K562 (cell line): Measurements from ENCODE around the gene ZNF213. TPM values are rescaled to one million over a fixed set of nuclear protein-coding genes. Genes with fewer than 3 reads are reported as not detected.

Experiments
- ATAC-seq: fragments of 200-7000 bp; cut with Tn5 transposase; 3 replicates; pipeline ENCODE4 v1.9.1; 2020; ENCODE audit warnings: moderate library complexity
- BruUV-seq: library from RNA; stranded (reverse); fragments of 400-500 nt; replicated peaks from 2 replicates; lab custom pipeline; 2021; lab: Mats Ljungman, UMichigan
- CTCF ChIA-PET: fragments of 300-600 bp; formaldehyde crosslinking; extraction: SDS; loops from one replicate; lab custom pipeline; 2021; ENCODE audit warnings: low intra/inter-chr PET ratio; lab: Yijun Ruan, JAX
- POLR2A ChIA-PET: fragments of 300-600, 350-650 bp; sonication (Branson Sonifier 250); formaldehyde crosslinking; extraction: SDS; loops from one replicate; lab custom pipeline; 2021; ENCODE audit warnings: antibody characterized with exemption, inconsistent platforms; lab: Yijun Ruan, JAX
- DNase-seq, 4 experiments: peaks; one replicate each; pipeline versions ENCODE4 v3.0.0 to v3.0.0-alpha.2; 2011 to 2018; ENCODE audit warnings: low spot score in 3 of 4, mixed read lengths in 3 of 4; ENCODE audit errors: extremely low read depth in 1 of 4
- FAIRE-seq: peaks from 2 replicates; lab custom pipeline; 2011; peaks lifted over from hg19 to GRCh38; lab: Jason Lieb, UNC
- H2AFZ ChIP-seq: 2 replicates; pipeline ENCODE4 v1.6.0; 2011; ENCODE audit warnings: low read depth, low read length, control low read depth, inconsistent platforms
- H3K27ac ChIP-seq: fragments of 200-600 bp; 3 replicates; pipeline ENCODE4 v1.8.0; 2011; ENCODE audit warnings: low read depth, mild to moderate bottlenecking, control low read depth, inconsistent platforms, low read length, moderate library complexity, mixed read lengths; ENCODE audit errors: extremely low read depth
- H3K27me3 ChIP-seq, 2 experiments: fragments of 300-600 bp in 1 of 2; 2 replicates in 1 of 2; 3 replicates in 1 of 2; pipeline versions ENCODE4 v1.6.0 to v1.8.0; 2011; ENCODE audit warnings: inconsistent platforms in 2 of 2, low read length in 2 of 2, mild to moderate bottlenecking in 1 of 2, mixed read lengths in 1 of 2, moderate library complexity in 1 of 2; ENCODE audit not compliant: control insufficient read depth in 2 of 2, insufficient read depth in 2 of 2
- H3K36me3 ChIP-seq: fragments of 300-600 bp; 3 replicates; pipeline ENCODE4 v1.8.0; 2011; ENCODE audit warnings: mild to moderate bottlenecking, low read length, inconsistent platforms; ENCODE audit not compliant: control insufficient read depth, insufficient read depth
- H3K4me1 ChIP-seq, 2 experiments: fragments of 200-600 bp in 1 of 2; replicated peaks in 1 of 2; 2 replicates in 1 of 2; 3 replicates in 1 of 2; pipeline versions ENCODE4 v1.5.1 to v1.8.0; 2011; ENCODE audit warnings: inconsistent platforms in 2 of 2, low read length in 2 of 2, mild to moderate bottlenecking in 1 of 2, mixed read lengths in 1 of 2, moderate library complexity in 1 of 2; ENCODE audit not compliant: control insufficient read depth in 2 of 2, insufficient read depth in 2 of 2
- H3K4me2 ChIP-seq: 2 replicates; pipeline ENCODE4 v1.6.1; 2011; ENCODE audit warnings: low read length, control low read depth, inconsistent platforms, mixed read lengths; ENCODE audit not compliant: insufficient read depth
- H3K4me3 ChIP-seq: fragments of 200-600 bp; sonication (generic), shearing (Covaris generic); 2 replicates; pipeline ENCODE4 v1.5.1; 2016; ENCODE audit warnings: control low read depth, inconsistent platforms
- H3K79me2 ChIP-seq: fragments of 200-600 bp; 3 replicates; pipeline ENCODE4 v1.8.0; 2011; ENCODE audit warnings: low read length, inconsistent platforms; ENCODE audit not compliant: control insufficient read depth, insufficient read depth
- H3K9ac ChIP-seq, 2 experiments: 2 replicates each; pipeline versions ENCODE4 v1.6.0 to v1.6.1; 2011; ENCODE audit warnings: low read depth in 2 of 2, low read length in 2 of 2, control low read depth in 1 of 2, inconsistent platforms in 1 of 2, mild to moderate bottlenecking in 1 of 2, mixed read lengths in 1 of 2; ENCODE audit not compliant: insufficient read depth in 1 of 2
- H3K9me1 ChIP-seq: one replicate; pipeline ENCODE4 v1.6.0; 2011; ENCODE audit warnings: inconsistent platforms, mild to moderate bottlenecking, low read length, moderate library complexity; ENCODE audit not compliant: control insufficient read depth, insufficient read depth
- H3K9me3 ChIP-seq: replicated peaks from 2 replicates; pipeline ENCODE4 v1.5.1; 2011; ENCODE audit warnings: low read depth, low read length, inconsistent platforms; ENCODE audit not compliant: control insufficient read depth, insufficient read depth
- H4K20me1 ChIP-seq: replicated peaks from 2 replicates; pipeline ENCODE4 v1.6.1; 2011; ENCODE audit warnings: low read length, inconsistent platforms, mixed read lengths; ENCODE audit not compliant: control insufficient read depth, insufficient read depth
- CHD2 ChIP-seq: IDR thresholded peaks from 2 replicates; pipeline ENCODE4 v1.6.1; 2011; ENCODE audit warnings: low read depth, low read length
- POLR2G ChIP-seq: fragments of 200-400 bp; formaldehyde crosslinking; IDR thresholded peaks from 2 replicates; pipeline ENCODE4 v1.6.1; 2017; ENCODE audit warnings: low read depth, mild to moderate bottlenecking, antibody characterized with exemption, low read length, moderate library complexity
- RBFOX2 ChIP-seq: fragments of 200-400 bp; formaldehyde crosslinking; IDR thresholded peaks from 2 replicates; pipeline ENCODE4 v1.6.1; 2017; ENCODE audit warnings: low read depth, mild to moderate bottlenecking, low read length, moderate library complexity
- STAT5A ChIP-seq: IDR thresholded peaks from 2 replicates; pipeline ENCODE4 v1.6.1; 2012; ENCODE audit warnings: low read length, inconsistent platforms, borderline replicate concordance
- WGBS: fragments of 100-300 bp; shearing (Covaris generic); methylation state at CpG from one replicate; pipeline ENCODE4 v1.1.6; 2016; ENCODE audit warnings: low coverage, mixed read lengths; ENCODE audit not compliant: insufficient coverage; ENCODE audit errors: missing lambda C conversion rate; 5-methylcytosine and 5-hydroxymethylcytosine counted together
- in situ Hi-C: fragments of 300-500 bp; cut with MboI; formaldehyde crosslinking; loops from 4 replicates; pipeline ENCODE4 v1.15.0; 2018; ENCODE audit warnings: inconsistent platforms, mixed read lengths
- intact Hi-C: fragments of 100-400 bp; cut with micrococcal nuclease; formaldehyde crosslinking; loops from 2 replicates; pipeline ENCODE4 v1.14.2; 2022
- polyA plus RNA-seq, 8 experiments: library from polyadenylated mRNA; depleted of rRNA in 4 of 8; stranded (reverse) in 5 of 8; unstranded in 3 of 8; fragments of >200 nt; fragmentation: Nextera tagmentation in 2 of 8; fragmentation: Illumina TruSeq in 1 of 8; extraction: Ambion mirVana in 2 of 8; extraction: Trizol in 1 of 8; gene quantifications; 2 replicates each; pipeline versions ENCODE4 v1.2.1 to v1.2.3, GENCODE V29; 2011 to 2014; ENCODE audit warnings: inconsistent platforms in 1 of 8, missing spikeins in 1 of 8
- total RNA-seq, 7 experiments: library from RNA; depleted of rRNA in 6 of 7; stranded (reverse); fragments of >200 nt in 6 of 7; fragmentation: Illumina TruSeq in 2 of 7; extraction: Trizol in 2 of 7; gene quantifications; 2 replicates each; pipeline versions ENCODE4 v1.2.1 to v1.2.3, GENCODE V29; 2011 to 2021; ENCODE audit warnings: low replicate concordance in 1 of 7

The ZNF213 gene
- total and polyA plus RNA-seq, 9 of the 15 experiments (the other 6 are each of a cell fraction or from before 2014, with no cell fraction given) = 0.49 to 10.0 (median 1.8) TPM

DNA sequence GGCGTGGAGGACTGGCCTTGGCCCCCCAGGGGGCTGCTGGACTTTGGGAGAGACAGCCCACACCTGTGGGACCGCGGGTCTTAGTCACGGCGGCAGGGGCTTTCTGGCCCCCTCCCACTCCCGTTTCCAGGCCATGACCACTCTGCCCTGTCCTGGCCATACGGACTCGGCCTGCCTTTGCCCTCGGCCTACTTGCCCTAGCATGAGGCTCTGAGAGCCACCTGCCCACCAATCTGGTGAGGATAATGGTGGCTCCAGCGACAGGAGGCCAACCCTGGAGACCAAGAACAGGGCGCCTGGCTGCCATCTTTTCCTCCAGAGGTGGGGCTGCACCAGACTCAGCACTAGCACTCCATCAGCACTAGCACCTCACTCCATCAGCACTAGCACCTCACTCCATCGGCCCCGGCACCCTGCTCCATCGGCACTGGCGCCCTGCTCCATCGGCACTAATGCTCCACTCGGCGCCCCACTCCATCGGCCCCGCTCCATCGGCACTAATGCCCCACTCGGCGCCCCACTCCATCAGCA is 7.0 kb downstream of the ZNF213 start:
- H3K79me2 ChIP-seq = no peaks in the 10 kb centered on the region
- ATAC-seq (no peak), FAIRE-seq (no peak), DNase-seq (no peak)
- H3K36me3 ChIP-seq = peaks cover 21% of the 10 kb centered on the region; the same call in 1 of the 3 replicates
- H3K4me1 ChIP-seq = peaks cover 0 to 54% of the 10 kb centered on the region in 2 experiments; a peak in 2 of 5 replicates
- no peak for TF ChIP-seq STAT5A
- TF ChIP-seq POLR2G = peak; percentile 16
- H3K9me3 ChIP-seq = no peaks in the 10 kb centered on the region
- ChIA-PET CTCF (no interaction called here), POLR2A (no interaction called here)
- H3K27me3 ChIP-seq = no peaks in the 10 kb centered on the region
- no TSS peak for BruUV-seq
- H3K4me2 ChIP-seq = no peak overlapping the region
- H3K9ac ChIP-seq = no peak overlapping the region
- H3K4me3 ChIP-seq = no peak overlapping the region
- in situ Hi-C loops = no loop called here
- intact Hi-C loops = no loop called here
- H3K9me1 ChIP-seq = no peaks in the 10 kb centered on the region
- H4K20me1 ChIP-seq = no peaks in the 10 kb centered on the region
- H3K27ac ChIP-seq = no peak overlapping the region
- no peak overlapping the region for H2AFZ ChIP-seq
- 92% methylated on average over 10 of the region's 23 CpGs for WGBS

DNA sequence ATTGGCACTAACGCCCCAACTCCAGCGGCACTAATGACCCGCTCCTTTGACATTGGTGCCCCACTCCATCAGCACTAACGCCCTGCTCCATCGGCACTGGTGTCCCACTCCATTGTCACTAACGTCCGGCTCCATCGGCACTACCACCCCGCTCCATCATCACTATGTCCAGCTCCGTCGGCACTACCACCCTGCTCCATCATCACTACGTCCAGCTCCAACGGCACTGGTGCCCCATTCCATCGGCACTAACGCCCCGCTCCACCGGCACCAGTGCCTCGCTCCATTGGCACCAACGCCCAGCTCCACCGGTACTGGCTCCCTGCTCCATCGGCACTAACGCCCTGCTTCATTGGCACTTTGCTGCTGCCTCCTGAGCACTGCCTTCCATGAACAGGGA is 7.5 kb downstream of the ZNF213 start:
- Histone ChIP-seq H3K79me2 (no peaks in the 10 kb centered on the region), H3K9ac (no peak overlapping the region), H3K36me3 (peaks cover 20% of the 10 kb centered on the region; the same call in 1 of the 3 replicates), H2AFZ (no peak overlapping the region), H4K20me1 (no peaks in the 10 kb centered on the region), H3K9me1 (no peaks in the 10 kb centered on the region), H3K4me3 (no peak overlapping the region), H3K27ac (no peak overlapping the region), H3K27me3 (no peaks in the 10 kb centered on the region), H3K4me2 (no peak overlapping the region), H3K4me1 (peaks cover 0 to 55% of the 10 kb centered on the region in 2 experiments; a peak in 2 of 5 replicates), H3K9me3 (no peaks in the 10 kb centered on the region)
- WGBS = 93% methylated on average over 17 of the region's 22 CpGs
- in situ Hi-C loops = no loop called here
- FAIRE-seq = no peak
- no peak for TF ChIP-seq CHD2
- peak; percentile 36; the same call in 1 of the 2 replicates for TF ChIP-seq RBFOX2
- TF ChIP-seq POLR2G = 0 out of 2 replicates have a peak, but pooled peaks have one; percentile 4
- ATAC-seq = no peak
- BruUV-seq = no TSS peak
- POLR2A ChIA-PET = no interaction called here
- CTCF ChIA-PET = no interaction called here
- DNase-seq = no peak
- intact Hi-C loops = no loop called here
